HG03025 (cell line): ENCODE measurements around the gene ZNF175.

Experiments used
- ATAC-seq: cut with Tn5 transposase; IDR thresholded peaks from one replicate; pipeline ENCODE4 v1.9.1; 2021; ENCODE audit warnings: mild to moderate bottlenecking, moderate library complexity; ENCODE audit not compliant: unreplicated experiment, low FRiP score

Gene ZNF175

DNA sequence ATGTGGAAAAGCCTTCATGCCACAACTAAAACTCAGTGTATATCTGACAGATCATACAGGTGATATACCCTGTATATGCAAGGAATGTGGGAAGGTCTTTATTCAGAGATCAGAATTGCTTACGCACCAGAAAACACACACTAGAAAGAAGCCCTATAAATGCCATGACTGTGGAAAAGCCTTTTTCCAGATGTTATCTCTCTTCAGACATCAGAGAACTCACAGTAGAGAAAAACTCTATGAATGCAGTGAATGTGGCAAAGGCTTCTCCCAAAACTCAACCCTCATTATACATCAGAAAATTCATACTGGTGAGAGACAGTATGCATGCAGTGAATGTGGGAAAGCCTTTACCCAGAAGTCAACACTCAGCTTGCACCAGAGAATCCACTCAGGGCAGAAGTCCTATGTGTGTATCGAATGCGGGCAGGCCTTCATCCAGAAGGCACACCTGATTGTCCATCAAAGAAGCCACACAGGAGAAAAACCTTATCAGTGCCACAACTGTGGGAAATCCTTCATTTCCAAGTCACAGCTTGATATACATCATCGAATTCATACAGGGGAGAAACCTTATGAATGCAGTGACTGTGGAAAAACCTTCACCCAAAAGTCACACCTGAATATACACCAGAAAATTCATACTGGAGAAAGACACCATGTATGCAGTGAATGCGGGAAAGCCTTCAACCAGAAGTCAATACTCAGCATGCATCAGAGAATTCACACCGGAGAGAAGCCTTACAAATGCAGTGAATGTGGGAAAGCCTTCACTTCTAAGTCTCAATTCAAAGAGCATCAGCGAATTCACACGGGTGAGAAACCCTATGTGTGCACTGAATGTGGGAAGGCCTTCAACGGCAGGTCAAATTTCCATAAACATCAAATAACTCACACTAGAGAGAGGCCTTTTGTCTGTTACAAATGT is 16.4 kb downstream of the ZNF175 start:
- no peak for ATAC-seq

DNA sequence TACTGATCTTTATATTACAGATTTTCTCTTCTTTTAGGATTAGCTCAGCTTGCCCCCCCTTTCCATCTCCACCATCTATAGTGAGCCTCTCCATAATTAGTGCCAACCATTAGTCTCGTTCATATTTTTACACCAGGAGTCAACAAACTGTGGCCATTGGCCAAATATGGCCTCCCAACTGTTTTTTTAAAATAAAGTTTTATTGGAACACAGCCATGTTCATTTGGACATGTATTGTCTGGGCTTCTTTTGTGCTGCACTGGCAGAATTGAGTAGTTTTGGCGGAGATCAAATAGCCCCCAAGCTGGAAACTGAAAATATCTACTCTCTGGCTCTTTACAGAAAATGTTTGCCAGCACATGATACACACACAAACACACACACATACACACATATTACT is 18.4 kb downstream of the ZNF175 start:
- ATAC-seq = no peak

DNA sequence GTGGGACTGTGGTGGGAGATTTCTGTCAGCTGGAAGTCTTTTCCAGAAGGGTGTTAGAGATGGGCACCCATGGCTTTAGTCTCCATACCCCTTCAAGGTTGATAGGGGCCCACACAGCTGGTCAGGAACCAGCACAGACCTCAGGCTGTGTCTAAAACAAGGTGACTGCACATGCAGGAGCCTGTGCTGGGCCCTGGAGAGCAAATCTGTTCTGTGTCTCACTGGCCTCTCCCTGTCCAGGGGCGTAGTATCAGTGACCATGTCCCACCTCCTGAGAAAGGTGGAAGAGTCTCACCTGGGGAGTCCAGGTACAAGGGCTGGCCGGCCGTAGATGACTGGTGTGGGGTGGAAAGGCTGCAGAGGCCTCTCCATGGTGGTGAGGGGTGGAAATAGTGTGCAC is 19.4 kb downstream of the ZNF175 start:
- no peak for ATAC-seq

DNA sequence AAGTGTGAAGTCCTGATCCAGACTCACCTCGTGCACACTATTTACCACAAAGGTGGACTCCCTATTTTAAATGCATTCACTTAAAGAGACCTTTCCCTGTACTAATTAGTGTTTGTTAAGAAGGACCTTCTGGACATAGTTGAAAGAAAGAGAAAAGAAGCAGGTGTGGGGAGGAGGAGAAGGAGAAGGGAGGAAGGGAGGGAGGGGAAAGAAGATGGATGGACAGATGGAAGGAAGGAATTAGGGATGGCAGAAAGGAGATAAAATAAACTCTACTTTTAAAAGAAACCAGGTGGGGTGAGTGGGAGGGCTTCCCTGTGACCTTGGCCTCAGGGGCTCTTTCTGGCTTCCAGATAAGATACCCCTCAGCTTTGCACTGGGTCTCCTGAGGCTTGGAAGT is 21.4 kb downstream of the ZNF175 start:
- ATAC-seq = no peak

DNA sequence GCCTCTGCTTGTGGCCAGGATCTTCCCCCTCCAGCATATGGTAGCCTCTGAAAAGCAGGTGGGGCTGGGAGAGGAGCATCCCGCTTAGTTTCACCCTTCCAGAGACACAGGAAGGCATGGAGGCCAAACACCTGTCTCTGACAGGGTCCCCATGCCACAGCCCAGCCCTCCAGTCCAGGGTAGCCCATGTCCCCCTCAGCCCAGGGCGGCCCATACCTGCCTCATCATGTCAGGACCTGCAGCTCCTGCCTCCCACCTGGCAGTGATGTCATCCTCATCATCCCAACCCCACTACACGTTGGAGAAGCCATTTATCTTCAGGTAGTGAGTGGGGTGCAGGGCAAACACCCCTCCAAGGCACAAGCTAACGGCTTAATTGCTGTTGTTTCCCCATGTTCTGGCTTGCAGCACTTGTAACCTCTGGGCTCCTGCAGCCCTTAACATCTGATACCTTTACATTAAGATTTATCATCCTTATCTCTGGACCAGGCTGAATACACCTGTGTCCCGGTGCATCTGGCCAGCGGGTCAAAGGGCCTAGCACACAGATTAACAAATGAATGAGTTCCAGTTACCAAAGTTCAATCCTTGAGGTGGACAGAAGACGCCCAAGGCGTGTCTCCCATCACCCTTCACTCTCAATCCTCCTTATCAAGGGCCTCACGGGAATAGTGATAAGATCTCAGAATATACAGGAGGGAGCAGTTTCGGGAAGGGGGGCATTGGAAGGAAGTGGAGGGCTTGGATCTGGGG is 22.2 kb downstream of the ZNF175 start:
- ATAC-seq = no peak

DNA sequence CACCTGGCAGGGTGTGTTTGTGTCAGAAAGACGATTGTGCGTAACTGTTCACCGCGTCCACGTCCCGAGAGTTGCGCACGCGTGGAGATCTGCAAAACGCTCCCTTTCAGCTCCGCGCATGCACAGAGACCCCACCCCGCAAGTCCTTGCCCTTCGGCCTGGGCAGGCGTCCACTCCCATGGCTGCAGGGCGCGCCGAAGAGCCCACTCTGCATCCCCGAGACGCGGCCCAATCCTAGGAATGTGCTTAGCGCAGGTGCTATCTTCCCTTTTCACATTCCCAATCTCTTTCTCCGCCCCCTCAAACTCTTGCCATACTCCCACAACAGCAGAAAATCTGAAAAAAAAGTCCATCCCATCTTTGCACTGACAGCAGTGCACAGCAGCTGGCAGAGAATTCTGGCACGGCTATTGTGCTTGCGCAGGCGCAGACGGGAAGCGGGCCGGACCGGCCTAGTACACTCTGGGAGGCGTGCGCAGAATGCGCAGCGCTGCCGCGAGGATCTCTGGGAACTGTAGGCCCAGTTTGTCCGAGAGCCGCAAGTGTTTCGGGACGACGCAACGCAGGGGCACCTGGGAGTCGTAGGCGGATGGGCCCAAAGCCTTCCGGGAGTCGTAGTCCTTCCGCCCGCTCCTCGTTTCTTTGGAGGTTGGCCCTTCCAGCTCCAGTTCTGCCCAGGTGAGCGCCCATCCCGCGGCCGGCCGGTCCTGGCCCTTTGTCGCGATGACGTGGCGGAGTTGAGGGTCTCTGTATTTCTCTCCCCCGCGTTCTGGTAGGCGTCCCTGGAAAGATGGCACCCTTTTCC is 23.1 kb downstream of the ZNF175 start:
- ATAC-seq = peak; percentile 88

DNA sequence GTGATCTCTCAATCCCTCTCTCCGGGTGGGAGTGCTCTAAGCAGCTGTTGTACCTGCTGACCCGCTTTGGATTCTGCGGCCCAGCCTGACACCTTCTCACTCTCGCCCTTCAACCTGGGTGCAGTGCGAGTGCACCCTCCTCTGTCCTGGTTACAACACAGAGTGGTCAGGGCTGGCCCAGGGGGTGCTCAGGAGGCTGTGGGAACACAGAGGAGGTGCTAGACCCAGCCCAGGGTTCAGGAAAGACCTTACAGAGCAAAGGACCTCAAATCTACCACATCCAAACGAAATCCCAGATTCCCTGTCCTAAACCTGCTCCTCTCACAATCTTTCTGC is 23.7 kb downstream of the ZNF175 start:
- peak; percentile 2 for ATAC-seq

DNA sequence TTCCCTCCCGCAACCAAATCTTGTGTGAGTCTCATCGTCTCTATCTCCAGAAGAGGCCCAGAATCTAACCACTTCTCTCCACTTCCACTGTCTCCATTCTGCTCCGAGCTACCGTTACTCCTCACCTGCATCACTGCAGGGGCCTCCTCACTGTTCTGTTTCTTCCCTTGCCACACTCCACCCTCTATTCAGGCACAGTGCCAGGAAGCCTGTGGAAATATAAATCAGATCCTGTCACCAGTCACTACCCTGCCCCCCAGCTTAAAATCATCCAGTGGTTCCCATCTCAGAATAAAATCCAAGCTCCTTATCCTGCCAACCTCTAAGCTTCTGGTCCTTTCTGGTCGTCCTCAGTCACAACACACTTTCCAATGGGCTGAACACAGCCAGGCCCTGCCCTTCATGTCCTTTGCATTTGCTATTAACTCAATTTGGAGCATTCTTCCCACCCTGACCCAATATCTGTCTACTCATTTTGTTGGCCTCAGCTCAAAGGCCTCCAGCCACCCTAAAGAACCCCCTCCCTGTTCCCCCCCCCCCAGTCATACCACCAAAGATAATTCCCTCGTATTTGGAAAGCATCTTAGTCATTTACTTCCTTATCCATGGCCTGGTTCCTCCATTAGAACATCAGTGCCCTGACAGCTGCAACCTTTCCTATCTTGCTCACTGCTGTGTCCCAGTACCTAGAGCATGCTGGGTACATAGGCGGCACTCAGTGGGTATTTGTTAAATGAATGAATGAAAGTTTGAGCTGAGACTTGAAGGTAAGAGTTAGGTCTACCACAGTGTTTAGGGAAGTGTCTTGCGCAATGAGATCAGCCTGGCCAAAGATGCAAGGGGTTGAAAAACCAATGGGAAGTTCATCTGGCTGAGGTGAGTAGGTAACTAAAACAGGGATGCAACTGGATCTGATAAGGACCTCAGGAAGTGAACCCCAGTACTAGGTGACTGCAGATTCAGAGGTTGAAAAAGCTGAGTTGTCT is 24.4 kb downstream of the ZNF175 start:
- ATAC-seq = no peak

DNA sequence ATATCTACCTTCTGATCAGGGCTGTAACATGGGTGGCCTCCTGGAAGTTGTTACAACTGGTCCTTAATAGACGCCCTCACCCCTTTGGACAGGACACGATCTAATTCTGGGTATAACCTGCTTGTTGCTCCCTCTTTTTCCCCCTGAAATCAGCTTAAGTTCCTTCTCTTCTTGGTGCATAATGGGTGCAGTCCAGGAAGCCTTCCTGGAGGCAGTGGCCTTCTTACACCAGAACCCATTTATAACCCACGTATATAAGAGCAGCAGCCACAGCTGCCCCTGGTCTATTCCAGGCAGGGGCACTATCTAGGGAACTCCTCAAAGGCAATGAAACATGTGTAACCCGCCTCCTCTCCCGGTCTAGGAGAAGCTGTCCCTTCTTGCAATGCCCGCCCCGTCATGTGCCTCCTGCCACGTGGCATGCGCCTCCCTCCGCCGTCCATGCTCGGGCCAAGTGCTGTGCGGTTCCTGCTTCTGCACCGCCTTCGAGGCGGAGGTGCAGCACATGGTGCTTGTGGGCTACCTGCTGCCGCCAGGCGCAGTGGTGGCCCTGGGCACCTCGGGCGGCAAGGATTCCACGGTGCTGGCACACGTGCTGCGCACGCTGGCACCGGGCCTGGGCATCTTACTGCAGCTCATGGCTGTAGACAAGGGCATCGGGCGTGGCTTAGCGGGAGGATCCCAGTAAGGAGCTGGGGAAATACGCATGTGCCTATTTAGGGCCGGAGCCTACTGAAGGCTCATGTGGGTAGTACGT is 27.3 kb downstream of the ZNF175 start:
- no peak for ATAC-seq

DNA sequence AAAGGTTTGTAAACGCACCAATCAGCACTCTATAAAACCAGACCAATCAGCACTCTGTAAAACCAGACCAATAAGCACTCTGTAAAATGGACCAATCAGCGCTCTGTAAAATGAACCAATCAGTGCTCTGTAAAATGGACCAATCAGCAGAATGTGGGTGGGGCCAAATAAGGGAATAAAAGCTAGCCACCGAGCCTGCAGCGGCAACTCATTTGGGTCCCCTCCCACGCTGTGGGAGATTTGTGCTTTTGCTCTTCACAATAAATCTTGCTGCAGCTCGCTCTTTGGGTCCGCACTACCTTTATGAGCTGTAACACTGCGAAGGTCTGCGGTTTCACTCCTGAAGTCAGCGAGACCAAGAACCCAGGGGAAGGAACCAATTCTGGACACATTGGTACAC is 28.0 kb downstream of the ZNF175 start:
- no peak for ATAC-seq

DNA sequence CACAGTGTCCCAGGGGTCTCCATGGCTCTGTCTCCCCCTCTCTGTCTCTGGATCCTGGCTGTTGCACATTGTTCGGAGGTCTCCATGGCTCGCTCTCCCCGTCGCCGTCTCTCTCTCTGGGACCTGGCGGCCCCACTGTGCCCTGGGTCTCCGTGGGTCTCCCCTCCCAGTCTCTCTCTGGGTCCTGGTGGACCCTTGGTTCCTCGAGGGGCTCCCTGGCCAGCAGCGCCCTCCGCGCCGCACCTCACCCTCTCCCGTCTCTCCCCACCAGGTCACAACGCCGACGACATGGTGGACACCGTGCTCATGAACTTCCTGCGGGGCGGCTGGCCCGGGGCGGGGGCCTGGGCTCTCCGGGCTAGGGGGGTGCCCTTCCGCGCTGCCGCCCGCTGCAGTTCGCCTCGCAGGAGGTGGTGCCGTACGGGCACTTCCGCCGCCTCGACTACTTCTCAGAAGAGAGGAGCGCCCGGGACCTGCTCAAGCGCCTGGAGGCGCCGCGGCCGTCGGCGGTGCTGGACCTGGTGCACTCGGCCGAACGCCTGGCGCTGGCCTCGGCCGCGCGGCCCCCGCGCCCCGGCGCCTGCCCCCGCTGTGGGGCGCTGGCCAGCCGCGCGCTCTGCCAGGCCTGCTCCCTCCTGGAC is 30.0 kb downstream of the ZNF175 start:
- no peak for ATAC-seq

DNA sequence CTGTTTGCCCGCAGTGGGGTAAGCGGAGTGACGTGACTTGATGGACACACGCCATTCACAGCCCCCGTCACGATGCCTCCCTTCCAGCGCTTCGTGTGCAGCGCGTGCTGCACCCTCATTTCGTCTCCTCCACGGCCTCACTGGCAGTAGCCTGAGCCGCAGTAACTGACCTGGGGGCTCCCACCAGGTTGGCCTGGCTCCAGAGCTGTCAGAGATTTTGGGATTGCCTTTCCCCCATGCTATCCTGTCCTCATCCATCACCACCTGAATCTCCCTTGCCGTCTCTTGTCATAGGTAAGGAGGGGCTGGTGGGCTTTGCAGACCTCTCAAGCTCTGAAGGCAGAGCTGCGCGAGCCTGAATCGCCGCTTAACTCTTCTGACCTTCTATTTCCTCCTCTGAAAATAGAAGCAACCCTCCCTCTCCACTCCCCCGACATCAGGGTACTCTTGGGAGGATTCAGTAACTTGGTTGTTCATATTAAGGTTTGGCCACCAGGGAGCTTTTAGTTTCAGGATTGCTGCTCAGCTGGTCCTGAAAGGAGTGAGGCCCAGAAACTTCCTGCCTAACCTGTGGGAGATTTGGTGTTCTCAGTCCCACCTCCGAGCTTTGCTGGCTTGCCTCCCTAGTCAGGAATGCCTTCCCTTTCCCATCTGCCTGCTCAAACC is 31.2 kb downstream of the ZNF175 start:
- no peak for ATAC-seq

DNA sequence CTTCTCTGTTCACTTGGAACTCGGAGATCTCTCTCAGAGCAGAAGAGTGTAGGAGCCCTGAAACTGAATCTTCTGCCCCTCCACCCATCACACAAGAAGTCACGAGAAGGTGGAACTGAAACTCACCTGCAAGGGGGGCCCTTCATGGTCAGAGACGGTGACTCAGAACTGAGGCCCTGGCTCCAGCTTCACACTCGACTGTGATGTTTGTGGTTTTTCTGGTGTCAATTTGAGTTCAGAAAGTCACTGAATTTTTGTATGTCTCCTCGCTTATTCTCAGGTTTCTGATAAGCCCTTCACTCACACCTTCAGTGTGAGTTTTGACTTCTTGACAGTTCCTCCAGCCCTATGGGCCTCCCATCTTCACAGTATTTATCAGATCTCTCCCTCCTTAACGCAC is 36.0 kb downstream of the ZNF175 start:
- ATAC-seq = peak; percentile 89

DNA sequence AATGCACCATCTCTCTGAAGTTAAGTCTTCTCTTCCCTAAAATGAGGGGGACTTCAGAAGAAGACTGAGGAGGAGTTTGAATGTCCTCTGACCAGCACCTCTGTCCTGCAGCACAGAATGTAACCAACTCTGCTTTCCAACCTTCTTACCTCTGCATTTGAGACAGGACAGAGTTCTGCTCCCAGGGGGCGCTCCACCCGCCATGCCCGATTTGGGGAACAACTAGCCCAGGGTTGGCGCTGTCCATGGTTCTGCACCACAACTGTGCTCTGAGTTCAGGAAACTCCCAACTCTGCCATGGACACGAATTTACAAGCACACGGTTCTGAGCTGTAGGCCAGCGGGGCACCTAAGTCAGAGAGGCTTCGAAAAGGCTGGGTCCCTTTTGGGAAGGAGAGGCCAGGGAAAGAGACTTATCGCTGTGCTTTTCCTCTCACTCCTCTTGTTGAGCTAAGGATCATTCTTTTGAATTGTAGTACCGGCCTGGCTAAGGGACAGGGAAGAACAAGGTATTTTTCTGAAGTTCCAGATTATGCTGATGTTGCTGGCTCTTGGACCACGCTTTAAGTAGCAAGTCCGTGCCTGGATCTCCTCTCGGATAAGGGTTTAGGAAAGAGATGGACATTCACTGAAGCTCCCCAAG is 37.0 kb downstream of the ZNF175 start:
- ATAC-seq = no peak

DNA sequence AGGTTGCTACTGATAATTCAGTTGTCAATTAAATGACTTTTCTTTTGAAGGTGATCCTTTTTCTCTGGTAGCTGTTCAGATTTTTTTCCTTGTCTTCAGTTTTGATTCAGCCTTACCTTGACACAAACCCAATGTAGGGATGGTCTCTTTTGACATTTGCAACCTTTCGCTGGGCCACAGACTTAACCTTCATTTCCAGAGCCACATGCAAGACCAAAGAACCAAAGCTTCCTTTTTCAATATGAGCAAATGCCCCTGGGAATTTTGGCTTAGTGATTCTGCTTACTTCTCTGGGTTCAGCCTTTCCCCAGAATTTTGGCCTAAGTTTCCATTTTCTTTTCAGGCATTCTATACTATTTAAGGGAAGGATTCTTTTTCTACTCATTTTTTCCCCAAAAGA is 39.5 kb downstream of the ZNF175 start:
- no peak for ATAC-seq

DNA sequence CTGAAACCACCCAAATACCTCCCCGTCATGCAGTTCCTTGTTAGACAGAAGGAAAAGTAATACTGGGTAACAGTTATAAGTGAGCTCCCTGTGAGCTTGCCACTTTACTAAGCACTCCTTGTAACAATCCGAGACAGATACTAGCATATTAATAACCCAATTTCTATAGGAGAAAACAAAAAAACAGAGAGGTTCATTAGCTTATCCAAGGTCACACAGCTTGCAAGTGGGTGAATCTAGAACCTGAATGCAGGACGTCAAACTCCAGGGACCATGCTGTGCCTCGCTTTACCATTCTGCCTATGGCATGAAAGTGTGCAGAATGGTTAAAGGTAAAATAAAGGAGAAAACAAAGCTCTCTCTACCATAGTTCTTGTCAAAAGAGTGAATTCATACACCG is 43.7 kb downstream of the ZNF175 start:
- ATAC-seq = no peak

DNA sequence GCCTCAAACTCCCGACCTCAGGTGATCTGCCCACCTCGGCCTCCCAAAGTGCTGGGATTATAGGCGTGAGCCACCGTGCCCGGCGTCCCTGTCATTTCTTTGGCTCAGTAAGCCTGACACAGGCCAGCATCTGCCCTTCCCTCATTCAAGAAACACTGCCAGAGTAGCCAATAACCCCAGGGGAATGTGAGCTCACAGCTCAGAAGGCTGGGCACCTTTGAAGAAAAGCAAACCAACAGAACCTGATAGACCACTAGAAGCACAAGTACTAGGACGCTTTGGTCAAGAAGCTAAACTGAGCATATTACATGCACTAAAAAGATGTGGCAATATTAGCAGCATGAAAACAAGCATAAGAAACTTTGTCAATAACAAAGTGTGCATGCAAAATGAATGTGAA is 44.9 kb downstream of the ZNF175 start:
- no peak for ATAC-seq

DNA sequence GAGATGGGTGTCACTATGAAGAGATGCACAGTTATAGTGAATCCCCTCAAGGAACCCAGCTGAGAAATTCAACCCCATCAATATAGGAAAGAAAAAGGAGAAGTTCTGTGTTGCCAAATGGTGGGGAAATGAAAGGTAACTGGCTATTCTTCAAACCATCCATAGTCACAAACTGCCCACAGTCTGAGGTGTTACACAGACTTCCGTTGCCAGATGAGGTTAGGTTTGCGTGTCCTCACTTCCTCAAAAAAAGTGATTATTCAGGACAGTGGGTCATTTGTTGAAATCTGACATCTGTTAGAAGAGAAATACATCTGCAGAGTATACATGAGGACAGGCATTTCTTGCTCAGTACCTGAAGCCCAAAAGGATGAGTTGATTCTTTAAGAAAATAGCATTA is 50.1 kb downstream of the ZNF175 start:
- no peak for ATAC-seq
